ENCODE data around the gene RTP3. TPM values are rescaled to one million over a fixed set of nuclear protein-coding genes. Genes with fewer than 3 reads are reported as not detected.

The RTP3 gene
- total and polyA plus RNA-seq, 2 of the 8 experiments (the other 6 are each of a cell fraction or from before 2014, with no cell fraction given): 0.08 TPM; not detected in 1

DNA sequence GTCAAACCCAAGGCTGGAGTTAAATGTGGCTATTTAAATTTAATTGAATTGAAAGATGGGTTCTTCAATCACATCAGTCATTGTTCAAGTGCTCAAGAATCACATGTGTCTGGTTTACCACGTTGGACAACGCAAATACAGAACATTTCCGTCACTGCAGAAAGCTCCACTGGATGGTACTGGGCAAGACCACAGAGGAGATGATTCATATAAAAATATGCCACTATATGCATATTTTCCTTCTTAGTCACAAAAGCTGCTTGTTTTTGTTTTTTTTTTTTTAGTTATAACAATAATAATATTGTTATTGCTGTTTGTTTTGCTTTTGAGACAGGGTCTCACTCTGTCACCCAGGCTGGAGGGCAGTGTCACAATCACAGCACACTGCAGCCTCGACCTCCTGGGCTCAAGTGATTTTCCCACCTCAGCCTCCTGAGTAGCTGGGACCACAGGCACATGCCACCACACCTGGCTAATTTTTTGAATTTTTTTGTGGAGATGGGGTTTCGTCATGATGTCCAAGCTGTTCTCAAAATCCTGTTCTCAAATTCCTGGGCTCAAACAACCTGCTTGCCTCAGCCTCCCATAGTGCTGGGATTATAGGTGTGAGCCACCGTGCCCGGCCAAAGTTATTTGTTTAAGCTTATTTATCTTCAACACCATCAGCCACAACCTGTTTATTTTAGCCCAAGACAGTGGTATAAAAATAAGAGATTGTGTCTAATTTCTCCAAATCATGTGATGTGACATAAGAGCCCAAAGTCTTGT, 19.4 kb downstream of the RTP3 start:
- Histone ChIP-seq H4K8ac (ENCODE audit: extremely low read depth, insufficient read depth, low read length) (no peak overlapping the region), H3K79me1 (ENCODE audit: low read depth, low read length) (no peaks in the 10 kb centered on the region), H3K9ac (replicated peaks in 1 of 4; ENCODE audit: extremely low read depth in 1 of 4, low read depth in 3 of 4, low read length in 3 of 4) (no peak overlapping the region), H4K5ac (ENCODE audit: insufficient read length, low read depth, low read length) (no peak overlapping the region), H3K27me3 (replicated peaks in 1 of 4; ENCODE audit: control insufficient read depth in 3 of 4, extremely low read depth in 1 of 4, insufficient read depth in 3 of 4, low read length in 3 of 4) (no peaks in the 10 kb centered on the region), H3K18ac (ENCODE audit: extremely low read depth, low read length) (no peak overlapping the region), H3K36me3 (ENCODE audit: control insufficient read depth in 2 of 4, insufficient read depth in 4 of 4, low read length in 3 of 4) (no peaks in the 10 kb centered on the region), H2BK120ac (replicated peaks; ENCODE audit: low read depth, low read length) (no peak overlapping the region), H2AFZ (ENCODE audit: low read length) (no peak overlapping the region), H2BK15ac (ENCODE audit: low read length) (no peak overlapping the region), H3K79me2 (ENCODE audit: control insufficient read depth in 1 of 2, insufficient read depth in 2 of 2, low read length in 2 of 2) (no peaks in the 10 kb centered on the region), H3K56ac (replicated peaks; ENCODE audit: insufficient read length, low read depth, low read length) (no peak overlapping the region), H3K4me2 (ENCODE audit: insufficient read depth in 1 of 2, low read depth in 2 of 2, low read length in 2 of 2) (no peak overlapping the region), H2BK5ac (ENCODE audit: low read depth, low read length) (no peak overlapping the region), H3K9me3 (ENCODE audit: insufficient read depth in 2 of 2, low read depth in 1 of 2, low read length in 1 of 2) (no peaks in the 10 kb centered on the region), H2BK12ac (ENCODE audit: low read depth, low read length) (no peak overlapping the region), H4K91ac (replicated peaks; ENCODE audit: insufficient read length, low read length) (no peak overlapping the region), H3K27ac (ENCODE audit: low read depth, low read length) (no peak overlapping the region), H3K23ac (ENCODE audit: insufficient read length) (no peak overlapping the region), H2AK5ac (ENCODE audit: low read depth, low read length) (no peak overlapping the region), H3K23me2 (ENCODE audit: low read depth, low read length) (no peaks in the 10 kb centered on the region), H2BK20ac (ENCODE audit: low read length) (peak overlapping the region; percentile 80; the same call in 1 of the 2 replicates), H3K4me1 (replicated peaks in 1 of 4; ENCODE audit: control insufficient read depth in 3 of 4, insufficient read depth in 4 of 4, low read length in 3 of 4) (no peaks in the 10 kb centered on the region), H3K14ac (ENCODE audit: insufficient read length) (no peak overlapping the region), H3K4me3 (ENCODE audit: extremely low read depth in 1 of 4, insufficient read depth in 2 of 4, low read depth in 3 of 4, low read length in 4 of 4) (no peak overlapping the region), H3K4ac (replicated peaks; ENCODE audit: insufficient read length, low read depth, low read length) (no peak overlapping the region), H4K20me1 (replicated peaks in 1 of 2; ENCODE audit: control insufficient read depth in 1 of 2, insufficient read depth in 2 of 2, low read length in 2 of 2) (no peaks in the 10 kb centered on the region)
- FAIRE-seq: no peak
- DNase-seq (ENCODE audit: low read depth in 1 of 2, low spot score in 2 of 2): no peak
- 95% methylated on average over 7 of the region's 7 CpGs; no CpG with 5 or more reads in 1 of the 2 experiments for WGBS, 2 experiments (ENCODE audit: extremely low coverage in 1 of 2, insufficient coverage in 1 of 2, insufficient read length in 1 of 2, insufficient replicate concordance in 2 of 2, low coverage in 1 of 2, low lambda C conversion rate in 2 of 2, missing lambda C conversion rate in 1 of 2)
- TF ChIP-seq KDM5A (IDR thresholded peaks at IDR 0.05; ENCODE audit: low read length): no peak
- ChIA-PET POLR2A (ENCODE audit: partially characterized antibody) (interaction anchor here (0.6 to 2.2 kb wide), 4 partner anchors 9 to 57 kb away, joined by 3 to 6 read pairs (median 4); no protein-coding TSS in a partner anchor), CTCF (ENCODE audit: partially characterized antibody) (interaction anchor here (0.5 to 3.7 kb wide), 3 partner anchors 28 to 241 kb away, joined by 3 to 14 read pairs (median 3); no protein-coding TSS in a partner anchor)
